B cell (primary cell): ENCODE data around the gene CCDC91. TPM values are rescaled to one million over a fixed set of nuclear protein-coding genes. Genes with fewer than 3 reads are reported as not detected.

Source experiments
- ATAC-seq: fragments of 200-7000 bp; cut with Tn5 transposase; one replicate; pipeline ENCODE4 v1.10.0; 2021; ENCODE audit warnings: low read depth, mild to moderate bottlenecking, moderate number of reproducible peaks, moderate library complexity
- CTCF ChIA-PET: fragments of 350-600 bp; sonication (Branson Sonifier 250); formaldehyde crosslinking; loops from one replicate; lab custom pipeline; 2021; ENCODE audit warnings: antibody characterized with exemption, inconsistent platforms; lab: Charles Lee
- POLR2A ChIA-PET: fragments of 350-600 bp; sonication (Branson Sonifier 250); formaldehyde crosslinking; loops from one replicate; lab custom pipeline; 2021; ENCODE audit warnings: antibody characterized with exemption; lab: Charles Lee
- DNase-seq: peaks from one replicate; pipeline ENCODE4 v3.0.0; 2013
- H2AFZ ChIP-seq: 2 replicates; pipeline ENCODE4 v1.6.1; 2012; ENCODE audit warnings: mild to moderate bottlenecking, low read depth, low read length; ENCODE audit not compliant: insufficient read depth, poor library complexity, severe bottlenecking
- H3K27ac ChIP-seq, 2 donors: 1 replicate in 1 of 2; 2 replicates in 1 of 2; pipeline ENCODE4 v1.5.1; 2012 to 2013; ENCODE audit warnings: low read length in 2 of 2, mild to moderate bottlenecking in 2 of 2, moderate library complexity in 1 of 2
- H3K27me3 ChIP-seq, 4 experiments: fragments of 200-600 bp in 1 of 4; sonication (generic) in 1 of 4; replicated peaks in 1 of 4; 1 replicate in 2 of 4; 2 replicates in 2 of 4; pipeline versions ENCODE4 v1.6.1 to v1.7.0; 2013 to 2016; ENCODE audit warnings: low read length in 3 of 4, mild to moderate bottlenecking in 2 of 4, mixed read lengths in 1 of 4, moderate library complexity in 1 of 4; ENCODE audit not compliant: insufficient read depth in 4 of 4, control insufficient read depth in 3 of 4; ENCODE audit errors: control extremely low read depth in 1 of 4
- H3K36me3 ChIP-seq, 2 experiments: replicated peaks in 1 of 2; 1 replicate in 1 of 2; 2 replicates in 1 of 2; pipeline versions ENCODE4 v1.6.1 to v1.7.1; 2013; ENCODE audit warnings: low read length in 1 of 2; ENCODE audit not compliant: insufficient read depth in 2 of 2, control insufficient read depth in 1 of 2; ENCODE audit errors: control extremely low read depth in 1 of 2, extremely low read depth in 1 of 2
- H3K4me1 ChIP-seq, 2 donors: fragments of 200-600 bp in 1 of 2; sonication (generic) in 1 of 2; 1 replicate in 1 of 2; 2 replicates in 1 of 2; pipeline versions ENCODE4 v1.5.1 to v1.6.1; 2013 to 2017; ENCODE audit warnings: low read length in 2 of 2; ENCODE audit not compliant: control insufficient read depth in 2 of 2, insufficient read depth in 2 of 2
- H3K4me2 ChIP-seq: replicated peaks from 2 replicates; pipeline ENCODE3; 2012; ENCODE audit warnings: mild to moderate bottlenecking, low read depth, low read length; ENCODE audit not compliant: poor library complexity, severe bottlenecking
- H3K4me3 ChIP-seq, 5 experiments: fragments of 200-600 bp in 1 of 5; sonication (generic) in 1 of 5; 1 replicate in 3 of 5; 2 replicates in 2 of 5; pipeline versions ENCODE4 v1.5.1 to v1.7.0; 2011 to 2016; ENCODE audit warnings: low read length in 4 of 5, mild to moderate bottlenecking in 4 of 5, low read depth in 2 of 5, control low read depth in 1 of 5, moderate library complexity in 1 of 5; ENCODE audit not compliant: insufficient read depth in 1 of 5; ENCODE audit errors: control extremely low read depth in 1 of 5, extremely low read depth in 1 of 5
- H3K79me2 ChIP-seq: fragments of 200-600 bp; sonication (generic); one replicate; pipeline ENCODE4 v1.6.0; 2016; ENCODE audit warnings: low read length; ENCODE audit not compliant: control insufficient read depth, insufficient read depth
- H3K9ac ChIP-seq: fragments of 200-600 bp; sonication (generic); 2 replicates; pipeline ENCODE4 v1.6.1; 2017; ENCODE audit warnings: mild to moderate bottlenecking, low read length, moderate library complexity
- H3K9me3 ChIP-seq, 3 donors: one replicate each; pipeline versions ENCODE4 v1.6.1 to v1.7.1; 2013; ENCODE audit warnings: low read length in 2 of 3; ENCODE audit not compliant: control insufficient read depth in 2 of 3, insufficient read depth in 1 of 3; ENCODE audit errors: control extremely low read depth in 1 of 3
- H4K20me1 ChIP-seq: 2 replicates; pipeline ENCODE4 v1.6.0; 2012; ENCODE audit warnings: mild to moderate bottlenecking, low read length; ENCODE audit not compliant: insufficient read depth, control insufficient read depth, poor library complexity, severe bottlenecking
- H3K27ac Mint-ChIP-seq: one replicate; pipeline ENCODE4 v1.8.0; 2021; ENCODE audit warnings: mixed read lengths
- H3K27me3 Mint-ChIP-seq: one replicate; pipeline ENCODE4 v1.8.0; 2021; ENCODE audit warnings: mixed read lengths
- H3K4me1 Mint-ChIP-seq: one replicate; pipeline ENCODE4 v1.8.0; 2021; ENCODE audit warnings: mixed read lengths
- H3K4me3 Mint-ChIP-seq: one replicate; pipeline ENCODE4 v1.8.0; 2021; ENCODE audit warnings: mixed read lengths
- H3K9me3 Mint-ChIP-seq: one replicate; pipeline ENCODE4 v1.8.0; 2022; ENCODE audit warnings: mixed read lengths; ENCODE audit not compliant: insufficient read depth
- CTCF ChIP-seq: fragments of 200-600 bp; IDR thresholded peaks from one replicate; pipeline ENCODE4 v1.8.0; 2022; ENCODE audit warnings: antibody characterized with exemption, mild to moderate bottlenecking
- EZH2 ChIP-seq: IDR thresholded peaks from 2 replicates; pipeline ENCODE4 v1.6.1; 2012; ENCODE audit warnings: borderline replicate concordance, low read depth, mild to moderate bottlenecking, moderate library complexity, low read length; ENCODE audit not compliant: insufficient read depth, poor library complexity, severe bottlenecking
- WGBS: methylation state at CpG from one replicate; pipeline ENCODE4 v1.1.5; 2013; ENCODE audit warnings: missing lambda C conversion rate; ENCODE audit not compliant: insufficient coverage; 5-methylcytosine and 5-hydroxymethylcytosine counted together
- intact Hi-C: fragments of 100-400 bp; cut with micrococcal nuclease; formaldehyde crosslinking; loops from one replicate; pipeline ENCODE4 v1.10.0; 2022
- polyA plus RNA-seq: library from polyadenylated mRNA; depleted of rRNA; stranded (reverse); fragments of >200 nt; gene quantifications from 2 replicates; pipeline ENCODE4 v1.2.3, GENCODE V29; 2012
- total RNA-seq, 2 donors: library from RNA; stranded (reverse); fragments of 120-200 nt in 1 of 2; gene quantifications; 1 replicate in 1 of 2; 2 replicates in 1 of 2; pipeline versions ENCODE4 v1.2.3 to v1.2.4, GENCODE V29; 2013 to 2022

CCDC91 gene
- total and polyA plus RNA-seq, 2 donors (not counting 1 experiment from before 2014, with no cell fraction given) = 10.9 to 64.8 TPM

- H2AFZ ChIP-seq = no peak overlapping the region
- no peaks in the 10 kb centered on the region for H4K20me1 ChIP-seq
- WGBS = no CpG with 5 or more reads among the region's 1 CpG
- CTCF ChIA-PET = no interaction called here
- DNase-seq (no peak), ATAC-seq (no peak)
- H3K36me3 ChIP-seq = peaks cover 0 to 3% of the 10 kb centered on the region in 2 experiments
- H3K4me3 Mint-ChIP-seq = no peak overlapping the region
- TF ChIP-seq CTCF = no peak
- TF ChIP-seq EZH2 = no peak
- H3K27ac ChIP-seq = no peak overlapping the region
- H3K4me3 ChIP-seq = no peak overlapping the region
- no peaks in the 10 kb centered on the region for H3K9me3 Mint-ChIP-seq
- H3K9me3 ChIP-seq = no peaks in the 10 kb centered on the region
- no peak overlapping the region for H3K4me2 ChIP-seq
- H3K27me3 ChIP-seq = no peaks in the 10 kb centered on the region
- intact Hi-C loops = no loop called here
- POLR2A ChIA-PET = no interaction called here
- no peaks in the 10 kb centered on the region for H3K79me2 ChIP-seq
- H3K27ac Mint-ChIP-seq = no peak overlapping the region
- H3K9ac ChIP-seq = no peak overlapping the region
- H3K27me3 Mint-ChIP-seq = no peaks in the 10 kb centered on the region
- peaks cover 7% of the 10 kb centered on the region for H3K4me1 Mint-ChIP-seq
- H3K4me1 ChIP-seq = no peaks in the 10 kb centered on the region
Measured at GRCh38 chr12:28498850-28499249, 308.6 kb downstream of the CCDC91 start.

- no peak for ATAC-seq
- peaks cover 7% of the 10 kb centered on the region for H3K4me1 Mint-ChIP-seq
- no peak overlapping the region for H3K27ac Mint-ChIP-seq
- TF ChIP-seq CTCF = no peak
- TF ChIP-seq EZH2 = no peak
- H2AFZ ChIP-seq = no peak overlapping the region
- POLR2A ChIA-PET = no interaction called here
- H3K4me2 ChIP-seq = no peak overlapping the region
- DNase-seq = no peak
- no peaks in the 10 kb centered on the region for H3K27me3 ChIP-seq
- no peak overlapping the region for H3K9ac ChIP-seq
- H3K36me3 ChIP-seq = peaks cover 0 to under 1% of the 10 kb centered on the region in 2 experiments
- intact Hi-C loops = no loop called here
- no peak overlapping the region for H3K4me3 ChIP-seq
- H3K4me1 ChIP-seq = no peaks in the 10 kb centered on the region
- no CpG with 5 or more reads among the region's 1 CpG for WGBS
- H3K4me3 Mint-ChIP-seq = no peak overlapping the region
- no peaks in the 10 kb centered on the region for H3K9me3 ChIP-seq
- no peak overlapping the region for H3K27ac ChIP-seq
- H3K79me2 ChIP-seq = no peaks in the 10 kb centered on the region
- no peaks in the 10 kb centered on the region for H3K9me3 Mint-ChIP-seq
- CTCF ChIA-PET = no interaction called here
- no peaks in the 10 kb centered on the region for H4K20me1 ChIP-seq
- H3K27me3 Mint-ChIP-seq = no peaks in the 10 kb centered on the region
Measured at GRCh38 chr12:28500373-28501024, 310.2 kb downstream of the CCDC91 start.
